H9 (cell line): ENCODE results near the gene SNED1. TPM values are rescaled to one million over a fixed set of nuclear protein-coding genes. Genes with fewer than 3 reads are reported as not detected.

Experiments
- DNase-seq: peaks from one replicate; pipeline ENCODE4 v3.0.0-alpha.2; 2017
- H2AFZ ChIP-seq: one replicate; pipeline ENCODE4 v1.6.1; 2013; ENCODE audit warnings: mild to moderate bottlenecking, low read length, control low read depth, moderate library complexity
- H2AK5ac ChIP-seq: 2 replicates; pipeline ENCODE4 v1.6.1; 2013; ENCODE audit warnings: low read length, control low read depth, mixed read lengths; ENCODE audit not compliant: insufficient read length
- H2BK120ac ChIP-seq: one replicate; pipeline ENCODE4 v1.6.1; 2013; ENCODE audit warnings: low read depth, mild to moderate bottlenecking, low read length, control low read depth, inconsistent platforms; ENCODE audit not compliant: poor library complexity, severe bottlenecking
- H2BK12ac ChIP-seq: 2 replicates; pipeline ENCODE4 v1.6.1; 2013; ENCODE audit warnings: low read length, control low read depth, mixed read lengths, low read depth; ENCODE audit not compliant: insufficient read length
- H2BK15ac ChIP-seq: 2 replicates; pipeline ENCODE4 v1.6.1; 2013; ENCODE audit warnings: low read depth, low read length, control low read depth
- H2BK20ac ChIP-seq: one replicate; pipeline ENCODE4 v1.6.1; 2013; ENCODE audit warnings: low read depth, mild to moderate bottlenecking, low read length, control low read depth, inconsistent platforms; ENCODE audit not compliant: poor library complexity, severe bottlenecking
- H2BK5ac ChIP-seq: 2 replicates; pipeline ENCODE4 v1.6.1; 2013; ENCODE audit warnings: low read length, control low read depth, mixed read lengths; ENCODE audit not compliant: insufficient read length
- H3K14ac ChIP-seq: 2 replicates; pipeline ENCODE4 v1.6.1; 2013; ENCODE audit warnings: low read length, control low read depth; ENCODE audit not compliant: insufficient read depth
- H3K18ac ChIP-seq: 2 replicates; pipeline ENCODE4 v1.6.1; 2013; ENCODE audit warnings: low read depth, mild to moderate bottlenecking, mixed read lengths, low read length, control low read depth; ENCODE audit not compliant: insufficient read length
- H3K23ac ChIP-seq: 2 replicates; pipeline ENCODE4 v1.6.1; 2013; ENCODE audit warnings: low read length, control low read depth, mixed read lengths, low read depth; ENCODE audit not compliant: insufficient read length
- H3K23me2 ChIP-seq: 2 replicates; pipeline ENCODE4 v1.6.1; 2013; ENCODE audit warnings: low read depth, mild to moderate bottlenecking, mixed read lengths, low read length, control low read depth; ENCODE audit not compliant: insufficient read length, poor library complexity, severe bottlenecking
- H3K27ac ChIP-seq: 2 replicates; pipeline ENCODE4 v1.5.1; 2013; ENCODE audit warnings: low read length, control low read depth, mixed read lengths, low read depth; ENCODE audit not compliant: insufficient read length
- H3K27me3 ChIP-seq: 2 replicates; pipeline ENCODE4 v1.6.1; 2013; ENCODE audit warnings: low read length, control low read depth, inconsistent platforms; ENCODE audit not compliant: insufficient read depth
- H3K4ac ChIP-seq: 2 replicates; pipeline ENCODE4 v1.6.1; 2013; ENCODE audit warnings: low read depth, mild to moderate bottlenecking, control low read depth, inconsistent platforms, low read length, moderate library complexity
- H3K4me1 ChIP-seq: 2 replicates; pipeline ENCODE4 v1.6.1; 2013; ENCODE audit warnings: low read length, control low read depth, inconsistent platforms; ENCODE audit not compliant: insufficient read depth
- H3K4me2 ChIP-seq: 2 replicates; pipeline ENCODE4 v1.6.1; 2013; ENCODE audit warnings: low read length, control low read depth, mixed read lengths; ENCODE audit not compliant: insufficient read length, insufficient read depth
- H3K56ac ChIP-seq: 2 replicates; pipeline ENCODE4 v1.6.1; 2013; ENCODE audit warnings: low read depth, mild to moderate bottlenecking, mixed read lengths, low read length, control low read depth; ENCODE audit not compliant: insufficient read length
- H3K79me1 ChIP-seq: 2 replicates; pipeline ENCODE4 v1.6.1; 2013; ENCODE audit warnings: low read depth, mild to moderate bottlenecking, moderate library complexity, low read length, control low read depth, inconsistent platforms; ENCODE audit not compliant: insufficient read depth, poor library complexity, severe bottlenecking
- H3K79me2 ChIP-seq: 2 replicates; pipeline ENCODE4 v1.6.1; 2013; ENCODE audit warnings: low read length, control low read depth, inconsistent platforms; ENCODE audit not compliant: insufficient read depth
- H3K9ac ChIP-seq: 2 replicates; pipeline ENCODE4 v1.6.1; 2013; ENCODE audit warnings: low read length, control low read depth, mixed read lengths; ENCODE audit not compliant: insufficient read length; ENCODE audit errors: extremely low read depth
- H3K9me3 ChIP-seq: one replicate; pipeline ENCODE4 v1.6.1; 2013; ENCODE audit warnings: low read depth, low read length, inconsistent platforms; ENCODE audit not compliant: control insufficient read depth
- H3T11ph ChIP-seq: one replicate; pipeline ENCODE4 v1.6.1; 2013; ENCODE audit warnings: mild to moderate bottlenecking, low read length, control low read depth, inconsistent platforms
- H4K20me1 ChIP-seq: one replicate; pipeline ENCODE4 v1.6.1; 2013; ENCODE audit not compliant: control insufficient read depth, insufficient read length, insufficient read depth
- H4K5ac ChIP-seq: 2 replicates; pipeline ENCODE4 v1.6.1; 2013; ENCODE audit warnings: low read depth, mild to moderate bottlenecking, mixed read lengths, low read length, control low read depth; ENCODE audit not compliant: insufficient read length
- H4K8ac ChIP-seq: replicated peaks from 2 replicates; pipeline ENCODE4 v1.6.1; 2013; ENCODE audit warnings: low read length, control low read depth, mixed read lengths, low read depth; ENCODE audit not compliant: insufficient read length
- H4K91ac ChIP-seq: 2 replicates; pipeline ENCODE4 v1.6.1; 2013; ENCODE audit warnings: low read depth, mild to moderate bottlenecking, moderate library complexity, mixed read lengths, low read length, control low read depth; ENCODE audit not compliant: insufficient read length
- H3K27ac Mint-ChIP-seq, 3 experiments: 2 replicates in 2 of 3; 3 replicates in 1 of 3; pipeline ENCODE4 v1.8.0; 2020 to 2021; ENCODE audit warnings: mixed read lengths in 3 of 3, mild to moderate bottlenecking in 1 of 3, moderate library complexity in 1 of 3
- H3K27me3 Mint-ChIP-seq: 2 replicates; pipeline ENCODE4 v1.8.0; 2021; ENCODE audit warnings: low read depth, mild to moderate bottlenecking, moderate library complexity, mixed read lengths
- H3K36me3 Mint-ChIP-seq, 3 experiments: 2 replicates in 2 of 3; 3 replicates in 1 of 3; pipeline ENCODE4 v1.8.0; 2020 to 2021; ENCODE audit warnings: low read depth in 3 of 3, mixed read lengths in 3 of 3; ENCODE audit not compliant: insufficient read depth in 1 of 3
- H3K4me1 Mint-ChIP-seq, 2 experiments: 2 replicates each; pipeline ENCODE4 v1.8.0; 2020; ENCODE audit warnings: mixed read lengths in 2 of 2
- H3K4me3 Mint-ChIP-seq, 2 experiments: 2 replicates in 1 of 2; 3 replicates in 1 of 2; pipeline ENCODE4 v1.8.0; 2020 to 2021; ENCODE audit warnings: mild to moderate bottlenecking in 2 of 2, mixed read lengths in 2 of 2, moderate library complexity in 1 of 2
- H3K9me3 Mint-ChIP-seq, 2 experiments: 2 replicates in 1 of 2; 3 replicates in 1 of 2; pipeline ENCODE4 v1.8.0; 2020; ENCODE audit warnings: mild to moderate bottlenecking in 2 of 2, mixed read lengths in 2 of 2, moderate library complexity in 1 of 2
- WGBS: extraction: QIAGEN DNeasy Blood & Tissue Kit; methylation state at CpG from one replicate; pipeline ENCODE4 v1.1.7; 2013; ENCODE audit warnings: missing lambda C conversion rate, low lambda C conversion rate, mixed read lengths; ENCODE audit not compliant: insufficient read length; ENCODE audit errors: extremely low coverage; 5-methylcytosine and 5-hydroxymethylcytosine counted together
- total RNA-seq: library from RNA; stranded (reverse); gene quantifications from 2 replicates; pipeline ENCODE4 v1.2.1, GENCODE V29; 2021
- TF ChIP-seq, protein P1 (sequence below): fragments of 200-600 bp; sonication (generic); conservative IDR thresholded peaks from 3 replicates; pipeline ENCODE4 v1.8.0; 2021; ENCODE audit warnings: antibody characterized with exemption, mild to moderate bottlenecking

SNED1 gene
- total RNA-seq, 1 experiment from 2014 or later: 2.5 TPM

DNA sequence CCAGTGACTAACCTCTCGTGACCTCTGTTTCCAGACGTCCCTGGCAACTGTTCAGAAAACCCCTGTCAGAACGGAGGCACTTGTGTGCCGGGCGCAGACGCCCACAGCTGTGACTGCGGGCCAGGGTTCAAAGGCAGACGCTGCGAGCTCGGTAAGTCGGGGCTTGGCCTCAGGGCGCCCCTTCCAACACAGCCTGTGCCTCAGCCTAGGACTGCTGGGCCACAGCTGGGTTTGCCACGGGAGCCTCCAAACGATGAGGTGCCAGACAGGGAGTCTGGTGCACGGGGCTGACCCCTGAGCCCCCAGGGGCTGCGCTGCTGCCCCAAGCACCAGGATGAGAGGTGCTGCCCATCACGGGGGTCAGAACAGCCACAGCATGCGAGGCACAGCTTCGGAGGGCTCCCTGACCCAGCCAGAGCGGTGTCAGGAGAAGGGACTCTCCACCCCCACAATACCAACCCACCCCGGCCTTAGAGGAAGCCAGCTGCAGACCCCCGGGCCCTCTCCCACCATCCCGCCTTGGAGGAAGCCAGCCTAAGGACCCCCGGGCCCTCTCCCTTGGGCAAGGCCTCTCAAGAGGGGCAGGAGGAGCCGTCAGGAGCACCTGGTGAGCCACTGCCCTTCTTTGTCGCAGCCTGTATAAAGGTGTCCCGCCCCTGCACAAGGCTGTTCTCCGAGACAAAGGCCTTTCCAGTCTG lies 83.4 kb downstream of the SNED1 start:
- Histone ChIP-seq H3K9me3 (no peaks in the 10 kb centered on the region), H4K5ac (no peak overlapping the region), H3K4ac (no peak overlapping the region), H4K91ac (no peak overlapping the region), H4K8ac (no peak overlapping the region), H2BK120ac (no peak overlapping the region), H3K56ac (no peak overlapping the region), H3K23me2 (no peaks in the 10 kb centered on the region), H3K27me3 (no peaks in the 10 kb centered on the region), H4K20me1 (no peaks in the 10 kb centered on the region), H2BK15ac (no peak overlapping the region), H3K23ac (no peak overlapping the region), H3K9ac (no peak overlapping the region), H2AK5ac (no peak overlapping the region), H3K79me2 (no peaks in the 10 kb centered on the region), H3K27ac (no peak overlapping the region), H2AFZ (no peak overlapping the region), H3T11ph (no peak overlapping the region), H2BK20ac (no peak overlapping the region), H3K79me1 (no peaks in the 10 kb centered on the region), H2BK5ac (no peak overlapping the region), H3K14ac (no peak overlapping the region; the same call in 1 of the 2 replicates), H3K4me2 (no peak overlapping the region), H2BK12ac (no peak overlapping the region), H3K18ac (no peak overlapping the region), H3K4me1 (no peaks in the 10 kb centered on the region)
- no peaks in the 10 kb centered on the region for H3K9me3 Mint-ChIP-seq
- TF ChIP-seq, protein P1, sequence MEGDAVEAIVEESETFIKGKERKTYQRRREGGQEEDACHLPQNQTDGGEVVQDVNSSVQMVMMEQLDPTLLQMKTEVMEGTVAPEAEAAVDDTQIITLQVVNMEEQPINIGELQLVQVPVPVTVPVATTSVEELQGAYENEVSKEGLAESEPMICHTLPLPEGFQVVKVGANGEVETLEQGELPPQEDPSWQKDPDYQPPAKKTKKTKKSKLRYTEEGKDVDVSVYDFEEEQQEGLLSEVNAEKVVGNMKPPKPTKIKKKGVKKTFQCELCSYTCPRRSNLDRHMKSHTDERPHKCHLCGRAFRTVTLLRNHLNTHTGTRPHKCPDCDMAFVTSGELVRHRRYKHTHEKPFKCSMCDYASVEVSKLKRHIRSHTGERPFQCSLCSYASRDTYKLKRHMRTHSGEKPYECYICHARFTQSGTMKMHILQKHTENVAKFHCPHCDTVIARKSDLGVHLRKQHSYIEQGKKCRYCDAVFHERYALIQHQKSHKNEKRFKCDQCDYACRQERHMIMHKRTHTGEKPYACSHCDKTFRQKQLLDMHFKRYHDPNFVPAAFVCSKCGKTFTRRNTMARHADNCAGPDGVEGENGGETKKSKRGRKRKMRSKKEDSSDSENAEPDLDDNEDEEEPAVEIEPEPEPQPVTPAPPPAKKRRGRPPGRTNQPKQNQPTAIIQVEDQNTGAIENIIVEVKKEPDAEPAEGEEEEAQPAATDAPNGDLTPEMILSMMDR: no peak
- peak overlapping the region in 1 of 3 experiments; percentile 95; a peak in 1 of 7 replicates for H3K27ac Mint-ChIP-seq
- H3K27me3 Mint-ChIP-seq: no peaks in the 10 kb centered on the region
- H3K4me3 Mint-ChIP-seq: no peak overlapping the region
- no peaks in the 10 kb centered on the region for H3K4me1 Mint-ChIP-seq
- DNase-seq: no peak
- H3K36me3 Mint-ChIP-seq: peaks cover 4 to 16% (median 15%) of the 10 kb centered on the region in 3 experiments; a peak in 6 of 7 replicates
- WGBS: no CpG with 5 or more reads among the region's 28 CpGs
